ENCODE results near the gene NOL4L. TPM values are rescaled to one million over a fixed set of nuclear protein-coding genes. Genes with fewer than 3 reads are reported as not detected.

Gene NOL4L
- polyA plus RNA-seq, 1 donor (not counting 4 experiments of a cell fraction or from before 2014, with no cell fraction given) = 1.0 TPM

DNA sequence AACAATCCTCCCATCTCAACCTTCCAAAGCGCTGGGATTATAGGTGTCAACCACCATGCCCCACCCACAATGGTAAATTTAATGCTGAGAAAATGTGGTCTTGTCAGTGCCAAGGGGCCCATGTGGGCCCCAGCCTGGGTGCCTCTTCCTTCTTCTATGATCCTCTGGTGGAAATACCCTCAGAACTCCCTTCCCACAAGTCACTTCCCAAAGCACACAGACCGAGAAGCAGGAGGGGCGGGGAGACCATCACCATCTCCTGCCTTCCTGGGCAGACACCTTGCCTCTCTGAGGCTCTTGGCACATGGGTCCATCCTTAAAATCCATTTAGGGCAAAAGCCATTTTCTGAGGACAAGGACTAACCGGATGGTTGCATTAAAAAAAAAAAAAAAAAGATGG, 59.0 kb downstream of the NOL4L start:
- TF ChIP-seq EZH2 (IDR thresholded peaks at IDR 0.05; ENCODE audit: low read length) (no peak), CTCF (optimal IDR thresholded peaks at IDR 0.05 in 1 of 3, IDR thresholded peaks at IDR 0.05 in 1 of 3, conservative IDR thresholded peaks at IDR 0.05 in 1 of 3; ENCODE audit: extremely low read depth in 1 of 3, insufficient read depth in 2 of 3, low read length in 3 of 3) (no peak)
- Histone ChIP-seq H4K20me1 (ENCODE audit: control insufficient read depth, extremely low read depth, insufficient read depth, low read length) (peaks cover 3% of the 10 kb centered on the region), H2AFZ (ENCODE audit: control insufficient read depth, low read length) (no peak overlapping the region), H3K79me2 (ENCODE audit: control insufficient read depth, insufficient read depth, low read length) (no peaks in the 10 kb centered on the region), H3K9me3 (ENCODE audit: control insufficient read depth, low read depth, low read length) (no peaks in the 10 kb centered on the region), H3K36me3 (ENCODE audit: control insufficient read depth in 2 of 2, extremely low read depth in 1 of 2, insufficient read depth in 2 of 2, low read length in 2 of 2) (no peaks in the 10 kb centered on the region), H3K9me1 (ENCODE audit: control insufficient read depth, extremely low read depth, insufficient read depth, low read length) (no peaks in the 10 kb centered on the region), H3K4me3 (ENCODE audit: control insufficient read depth in 2 of 3, extremely low read depth in 1 of 3, insufficient read depth in 2 of 3, low read depth in 1 of 3, low read length in 3 of 3) (no peak overlapping the region), H3K4me2 (ENCODE audit: control insufficient read depth, extremely low read depth, insufficient read depth, low read depth, low read length) (no peak overlapping the region), H3K9ac (ENCODE audit: control insufficient read depth, extremely low read depth, insufficient read depth, low read length) (no peak overlapping the region), H3K27ac (ENCODE audit: control insufficient read depth, insufficient read depth, low read length) (no peak overlapping the region), H3K4me1 (ENCODE audit: control insufficient read depth, extremely low read depth, insufficient read depth, low read length) (no peaks in the 10 kb centered on the region), H3K27me3 (ENCODE audit: control insufficient read depth, extremely low read depth, insufficient read depth, low read length) (peaks cover 48% of the 10 kb centered on the region)
- dilution Hi-C loops (cut with MboI; ENCODE audit: extremely low pct_ligation_motif_present, low sequenced_read_pairs) = no loop called here
- FAIRE-seq (no peak), DNase-seq (ENCODE audit: low read depth, low spot score) (no peak)

- Histone ChIP-seq H3K27me3 (ENCODE audit: control insufficient read depth, extremely low read depth, insufficient read depth, low read length) (peaks cover 48% of the 10 kb centered on the region), H3K9me3 (ENCODE audit: control insufficient read depth, low read depth, low read length) (no peaks in the 10 kb centered on the region), H3K4me1 (ENCODE audit: control insufficient read depth, extremely low read depth, insufficient read depth, low read length) (no peaks in the 10 kb centered on the region), H3K36me3 (ENCODE audit: control insufficient read depth in 2 of 2, extremely low read depth in 1 of 2, insufficient read depth in 2 of 2, low read length in 2 of 2) (no peaks in the 10 kb centered on the region), H3K27ac (ENCODE audit: control insufficient read depth, insufficient read depth, low read length) (no peak overlapping the region), H3K4me3 (ENCODE audit: control insufficient read depth in 2 of 3, extremely low read depth in 1 of 3, insufficient read depth in 2 of 3, low read depth in 1 of 3, low read length in 3 of 3) (no peak overlapping the region), H3K79me2 (ENCODE audit: control insufficient read depth, insufficient read depth, low read length) (no peaks in the 10 kb centered on the region), H3K9ac (ENCODE audit: control insufficient read depth, extremely low read depth, insufficient read depth, low read length) (no peak overlapping the region), H3K4me2 (ENCODE audit: control insufficient read depth, extremely low read depth, insufficient read depth, low read depth, low read length) (no peak overlapping the region), H2AFZ (ENCODE audit: control insufficient read depth, low read length) (no peak overlapping the region), H4K20me1 (ENCODE audit: control insufficient read depth, extremely low read depth, insufficient read depth, low read length) (peaks cover 4% of the 10 kb centered on the region), H3K9me1 (ENCODE audit: control insufficient read depth, extremely low read depth, insufficient read depth, low read length) (no peaks in the 10 kb centered on the region)
- TF ChIP-seq EZH2 (IDR thresholded peaks at IDR 0.05; ENCODE audit: low read length) (no peak), CTCF (optimal IDR thresholded peaks at IDR 0.05 in 1 of 3, IDR thresholded peaks at IDR 0.05 in 1 of 3, conservative IDR thresholded peaks at IDR 0.05 in 1 of 3; ENCODE audit: extremely low read depth in 1 of 3, insufficient read depth in 2 of 3, low read length in 3 of 3) (no peak)
- dilution Hi-C loops (cut with MboI; ENCODE audit: extremely low pct_ligation_motif_present, low sequenced_read_pairs) = loop anchor here (25.0 kb wide), 1 partner anchor 112 kb away; no protein-coding TSS in a partner anchor
- DNase-seq (ENCODE audit: low read depth, low spot score) (no peak), FAIRE-seq (no peak)
These were observed 60.2 kb downstream of the NOL4L start for GRCh38 chr20:32524829-32525501.

All from keratinocyte (primary cell).